Cardiac fibroblast (primary cell): ENCODE data around the gene NRAP.

Experiments
- DNase-seq, 2 donors: peaks; one replicate each; pipeline versions ENCODE4 v3.0.0 to v3.0.0-alpha.2; 2010; ENCODE audit warnings: low read depth in 2 of 2
- H3K4me3 ChIP-seq, 2 donors: replicated peaks in 1 of 2; 1 replicate in 1 of 2; 2 replicates in 1 of 2; pipeline ENCODE4 v1.5.1; 2011; ENCODE audit warnings: low read depth in 2 of 2, low read length in 2 of 2, mild to moderate bottlenecking in 2 of 2, moderate library complexity in 1 of 2
- TF ChIP-seq, protein P1 (sequence below): IDR thresholded peaks from one replicate; pipeline ENCODE4 v1.5.1; 2011; ENCODE audit warnings: low read depth, mild to moderate bottlenecking, low read length, inconsistent platforms

NRAP gene

DNA sequence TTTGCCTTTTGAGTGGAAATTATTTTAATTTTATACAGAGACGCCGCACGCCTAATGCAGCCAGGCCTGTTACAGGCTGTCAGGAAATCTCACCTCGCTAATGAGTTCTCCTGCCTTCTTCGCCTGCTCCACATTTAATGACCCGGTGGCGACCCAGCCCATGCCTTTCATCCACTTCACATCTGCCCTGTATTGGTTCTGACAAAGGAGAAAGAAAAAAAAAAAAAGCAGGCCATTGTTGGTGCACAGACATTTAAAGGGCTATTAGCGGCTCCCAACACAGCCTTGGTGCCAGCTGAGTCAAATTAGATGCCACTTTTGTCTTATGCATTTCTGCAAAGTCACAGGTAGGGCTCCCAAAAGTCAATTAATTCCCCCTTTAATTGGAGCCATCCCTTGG, 43.3 kb downstream of the NRAP start:
- H3K4me3 ChIP-seq: no peak overlapping the region
- DNase-seq: no peak
- TF ChIP-seq, protein P1, sequence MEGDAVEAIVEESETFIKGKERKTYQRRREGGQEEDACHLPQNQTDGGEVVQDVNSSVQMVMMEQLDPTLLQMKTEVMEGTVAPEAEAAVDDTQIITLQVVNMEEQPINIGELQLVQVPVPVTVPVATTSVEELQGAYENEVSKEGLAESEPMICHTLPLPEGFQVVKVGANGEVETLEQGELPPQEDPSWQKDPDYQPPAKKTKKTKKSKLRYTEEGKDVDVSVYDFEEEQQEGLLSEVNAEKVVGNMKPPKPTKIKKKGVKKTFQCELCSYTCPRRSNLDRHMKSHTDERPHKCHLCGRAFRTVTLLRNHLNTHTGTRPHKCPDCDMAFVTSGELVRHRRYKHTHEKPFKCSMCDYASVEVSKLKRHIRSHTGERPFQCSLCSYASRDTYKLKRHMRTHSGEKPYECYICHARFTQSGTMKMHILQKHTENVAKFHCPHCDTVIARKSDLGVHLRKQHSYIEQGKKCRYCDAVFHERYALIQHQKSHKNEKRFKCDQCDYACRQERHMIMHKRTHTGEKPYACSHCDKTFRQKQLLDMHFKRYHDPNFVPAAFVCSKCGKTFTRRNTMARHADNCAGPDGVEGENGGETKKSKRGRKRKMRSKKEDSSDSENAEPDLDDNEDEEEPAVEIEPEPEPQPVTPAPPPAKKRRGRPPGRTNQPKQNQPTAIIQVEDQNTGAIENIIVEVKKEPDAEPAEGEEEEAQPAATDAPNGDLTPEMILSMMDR: no peak

DNA sequence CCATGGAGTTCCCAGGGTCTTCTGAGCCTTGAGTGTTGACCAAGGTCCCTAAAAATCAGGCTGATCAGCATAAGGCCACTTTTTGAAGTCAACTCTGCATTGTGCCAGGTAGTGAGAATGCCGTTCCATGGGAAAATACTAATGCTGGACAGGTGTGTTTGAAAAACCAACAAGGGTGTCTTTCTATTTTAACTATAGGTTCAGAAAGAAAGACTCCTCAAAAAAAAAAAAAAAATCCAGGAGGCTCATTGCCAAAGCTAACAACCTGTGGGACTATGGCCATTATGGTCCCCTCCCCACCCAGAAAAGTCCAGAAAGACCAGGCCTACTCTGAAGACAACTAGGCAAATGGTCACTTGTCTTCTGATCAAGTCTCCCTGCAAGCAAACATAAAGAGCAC, 44.4 kb downstream of the NRAP start:
- no peak overlapping the region for H3K4me3 ChIP-seq
- no peak for DNase-seq
- TF ChIP-seq, protein P1: no peak

DNA sequence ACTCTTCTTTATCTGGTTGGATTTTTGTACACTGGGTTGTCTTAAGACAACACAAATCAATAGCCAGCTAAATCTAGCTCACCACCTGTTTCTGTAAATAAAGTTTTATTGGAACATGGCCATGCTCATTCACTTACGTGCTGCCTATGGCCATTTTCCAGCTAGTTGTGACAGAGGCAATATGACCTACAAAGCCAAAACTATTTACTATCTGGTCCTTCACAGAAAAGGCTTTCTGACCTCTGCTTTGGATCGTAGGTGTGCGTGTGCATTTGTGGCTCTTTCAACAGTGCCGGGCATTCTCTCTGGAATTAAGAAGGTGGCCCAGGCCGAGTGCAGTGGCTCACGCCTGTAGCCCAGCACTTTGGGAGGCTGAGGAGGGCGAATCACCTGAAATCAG, 45.5 kb downstream of the NRAP start:
- TF ChIP-seq, protein P1: no peak
- no peak overlapping the region for H3K4me3 ChIP-seq
- no peak for DNase-seq

DNA sequence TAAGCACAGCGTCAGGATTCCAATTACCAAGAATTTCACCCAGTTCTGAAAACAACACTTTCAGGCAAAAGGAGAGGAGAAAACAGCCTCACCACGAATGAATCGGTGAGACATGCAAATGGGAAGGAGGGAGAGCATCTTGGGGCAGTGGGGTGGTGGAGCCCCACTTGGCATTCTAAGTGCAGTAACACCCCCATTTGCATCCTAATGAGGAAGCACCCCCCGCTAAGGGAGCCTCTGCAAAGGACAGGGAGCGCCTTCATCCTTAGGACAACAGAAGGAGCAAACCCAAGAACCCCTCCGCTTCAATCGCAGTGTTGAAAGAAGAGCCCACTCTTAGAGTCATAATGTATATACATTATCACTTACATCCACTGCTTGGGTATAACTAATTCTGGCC, 46.8 kb downstream of the NRAP start:
- DNase-seq: no peak
- H3K4me3 ChIP-seq: no peak overlapping the region
- TF ChIP-seq, protein P1: no peak

DNA sequence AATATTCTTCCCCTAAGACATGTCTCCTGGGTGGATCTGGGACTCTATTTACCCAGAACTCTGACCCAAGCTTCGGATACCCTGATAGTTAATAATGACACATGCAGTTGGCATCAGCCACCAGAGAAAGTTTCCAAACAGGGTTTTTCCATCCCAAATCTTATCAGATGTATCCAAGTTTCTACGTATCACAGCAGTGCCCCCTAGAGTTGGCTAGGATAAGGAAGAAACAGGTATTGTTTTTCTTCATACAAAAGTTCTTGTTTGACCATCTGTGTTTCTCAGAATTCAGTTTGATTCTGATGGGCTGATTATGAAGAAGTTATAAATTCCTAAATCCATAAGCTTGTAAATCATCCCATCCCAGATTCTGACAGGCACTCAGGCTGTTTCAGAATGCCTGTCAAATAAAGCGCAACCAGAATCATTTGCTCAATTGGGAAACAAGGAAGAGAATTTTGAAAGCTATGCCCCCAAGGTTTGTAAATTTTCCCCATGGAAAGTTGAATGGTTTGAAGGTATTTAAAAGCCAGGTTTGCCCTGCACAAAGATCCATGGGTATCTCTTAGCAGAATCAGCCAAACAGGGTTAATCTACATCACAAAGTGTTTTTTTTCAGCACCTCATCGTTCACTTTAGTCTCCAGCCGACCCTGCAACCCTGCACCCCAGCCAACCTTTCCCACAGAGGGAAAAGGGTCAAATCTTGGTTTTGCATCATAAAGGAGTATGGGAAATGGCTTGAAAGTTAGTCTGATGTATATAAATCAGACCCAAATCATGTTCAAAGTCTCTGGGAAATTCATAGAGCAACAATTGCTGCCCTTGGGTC, 47.4 kb downstream of the NRAP start:
- DNase-seq: peak in 1 of 2 donors; percentile 4
- TF ChIP-seq, protein P1: no peak
- H3K4me3 ChIP-seq: no peak overlapping the region

DNA sequence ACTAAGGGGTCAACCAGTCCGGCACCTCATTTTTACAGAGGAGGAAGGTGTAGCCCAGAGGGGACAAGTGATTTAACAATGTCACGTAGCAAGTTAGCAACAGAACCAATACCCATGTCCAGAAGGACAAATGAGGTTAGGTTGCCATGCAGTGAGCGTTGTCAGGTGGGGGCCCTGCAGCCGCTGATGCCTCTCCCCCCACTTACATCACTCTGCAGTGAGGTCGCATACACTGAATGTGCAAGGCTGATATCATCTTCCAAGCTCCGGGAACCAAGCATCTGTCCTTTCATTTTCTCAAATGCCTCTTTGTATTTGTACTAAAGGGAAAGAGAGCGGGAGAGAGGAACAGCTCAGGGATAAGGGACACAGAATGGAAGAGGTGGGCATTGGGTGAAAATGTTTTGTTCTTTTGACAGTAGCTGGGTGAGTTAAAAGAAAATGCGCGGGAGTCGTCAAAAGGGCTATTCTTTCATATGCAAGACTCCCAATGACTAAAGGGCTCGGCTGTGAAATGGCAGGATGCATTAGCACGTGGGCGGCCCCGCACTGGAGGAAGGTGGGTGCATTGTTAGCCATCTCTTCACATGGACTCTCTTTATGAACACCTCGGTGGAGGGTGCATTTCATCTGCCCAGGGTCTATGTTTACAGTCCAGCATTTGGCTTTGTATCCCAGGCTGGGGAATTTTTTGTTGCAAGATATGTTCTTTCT, 49.7 kb downstream of the NRAP start:
- TF ChIP-seq, protein P1: no peak

More for the DNA sequence above, 49.7 kb downstream of the NRAP start:
- H3K4me3 ChIP-seq: no peak overlapping the region
- no peak for DNase-seq
